Non-pigmented ciliary epithelial cell (primary cell): Measurements from ENCODE around the gene TLCD1.
"Not testable (repeated sequence)": the region's sequence is repeated elsewhere in the genome, so short reads cannot be mapped to it uniquely, and the experiment has no call there.

Experiments
- DNase-seq: peaks from one replicate; pipeline ENCODE4 v3.0.0-alpha.2; 2010; ENCODE audit warnings: low read depth

TLCD1 gene

DNA sequence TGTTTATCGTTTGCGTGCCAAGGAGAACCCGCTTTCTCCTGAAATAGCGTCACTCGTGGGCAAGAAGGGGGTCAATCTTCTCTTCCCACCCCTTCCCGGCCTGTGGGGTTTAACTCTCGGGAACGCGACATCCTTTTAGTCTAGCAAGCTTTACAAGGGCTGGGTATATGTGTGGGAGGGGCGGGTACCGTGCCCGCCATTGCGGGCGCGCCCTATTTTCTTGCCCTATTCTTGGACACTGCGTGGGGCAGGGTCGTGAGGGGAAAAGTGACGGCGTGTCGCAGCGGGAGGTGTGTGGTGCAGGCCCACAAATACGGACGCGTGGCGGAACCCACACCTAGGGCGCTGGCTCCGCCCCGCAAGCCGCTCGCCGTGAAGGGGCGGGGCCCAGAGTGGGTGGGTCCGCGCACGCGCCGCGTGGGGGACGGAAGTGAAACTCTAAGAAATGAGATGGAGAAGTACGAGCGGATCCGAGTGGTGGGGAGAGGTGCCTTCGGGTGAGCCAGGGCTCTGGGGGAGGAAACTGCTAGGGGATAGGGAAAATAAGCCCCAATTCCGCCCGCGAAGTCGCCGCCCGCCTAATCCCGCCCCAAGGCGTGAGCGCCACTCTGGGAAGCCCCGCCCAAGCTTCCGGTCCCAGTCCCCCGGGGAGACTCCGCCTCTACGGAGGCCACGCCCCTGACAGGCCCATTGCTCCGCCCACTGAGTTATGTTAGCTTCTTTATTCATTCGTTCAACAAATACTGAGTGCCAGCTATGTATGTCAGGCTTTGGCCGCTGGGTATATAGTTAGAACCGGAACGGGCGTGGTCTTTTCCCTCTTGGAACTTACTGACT, 2.5 kb upstream of the TLCD1 start, which contains the start of gene NEK8:
Gene NEK8 (plus strand): TSS at position 425 of the 837 bp plus-strand sequence. CDS start 26 bp downstream, at position 451.
- peak; percentile 73 for DNase-seq

DNA sequence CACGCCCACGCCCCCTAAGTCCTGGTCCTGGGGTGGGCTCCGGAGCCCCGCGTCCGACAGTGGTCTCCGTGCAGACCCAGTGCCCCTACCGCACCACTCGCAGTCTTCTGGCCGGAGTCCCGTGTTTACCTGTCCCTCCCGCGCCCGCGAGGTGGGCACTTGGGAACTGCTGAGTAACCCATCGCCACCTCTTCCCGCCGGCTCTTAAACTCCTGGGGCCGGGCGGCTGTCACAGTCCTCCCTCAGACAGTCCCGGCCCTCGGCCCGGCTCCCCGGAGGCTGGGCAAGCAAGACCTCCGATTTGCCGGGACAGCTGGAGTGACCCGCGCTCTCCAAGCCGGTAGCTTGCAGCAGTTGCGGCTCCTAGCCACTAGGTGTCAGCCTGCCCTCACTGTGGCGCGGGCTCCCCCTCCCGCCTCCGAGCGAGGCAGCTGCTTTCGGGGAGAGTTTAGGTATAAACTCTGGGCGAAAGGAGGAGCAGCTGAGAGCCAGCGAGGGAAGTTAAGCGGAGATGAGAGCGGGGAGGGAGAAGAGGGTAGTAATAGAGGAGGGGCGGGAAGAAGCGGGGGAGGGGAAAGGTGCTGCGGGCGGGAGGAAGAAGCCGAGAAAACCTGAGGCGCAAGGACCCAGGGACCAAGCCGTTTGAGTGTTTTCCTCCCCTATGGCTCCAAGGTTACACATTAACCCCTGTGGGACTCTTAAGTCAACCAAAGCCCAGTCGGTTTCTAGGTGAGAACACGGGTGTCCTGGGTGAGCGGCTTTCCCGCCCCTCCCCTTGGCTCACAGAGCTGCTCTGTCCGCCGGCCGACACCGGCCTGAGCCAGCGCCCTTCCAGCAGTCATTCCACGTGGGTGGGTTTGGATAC, 826 bp upstream of the TLCD1 start:
- peak; percentile 79 for DNase-seq

DNA sequence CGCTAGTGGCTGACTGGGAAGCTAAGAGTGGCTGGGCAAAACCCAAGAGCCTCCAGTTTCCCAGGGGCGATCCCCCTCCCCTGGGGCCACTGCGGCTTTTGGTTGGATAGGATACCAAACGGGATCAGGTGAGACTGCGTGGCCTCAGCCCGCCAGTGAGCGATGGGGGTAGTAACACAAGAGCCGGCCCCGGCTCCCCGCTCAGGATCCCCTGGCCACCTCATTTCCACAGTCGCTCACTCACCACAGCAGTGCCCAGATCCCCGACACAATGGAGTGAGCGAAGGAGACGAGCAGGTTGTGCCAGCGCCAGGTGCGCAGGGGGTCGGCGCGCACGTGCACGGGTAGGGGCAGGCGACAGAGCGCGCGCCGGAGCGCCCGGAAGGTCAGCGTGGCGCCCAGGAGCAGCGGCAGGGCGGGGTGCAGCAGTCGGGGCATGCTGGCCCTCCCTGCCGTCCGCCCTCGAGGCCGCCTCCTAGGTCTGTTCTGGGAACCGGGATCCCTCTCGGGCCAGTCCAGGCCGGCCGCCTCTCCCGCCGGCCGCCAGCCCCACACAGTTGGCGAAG, 290 bp downstream of the TLCD1 start:
- no peak for DNase-seq

GRCh38 chr17:28725166-28725659, 820 bp downstream of the TLCD1 start:
- no peak for DNase-seq

GRCh38 chr17:28724500-28725165, 1.4 kb downstream of the TLCD1 start:
- DNase-seq: no peak

DNA sequence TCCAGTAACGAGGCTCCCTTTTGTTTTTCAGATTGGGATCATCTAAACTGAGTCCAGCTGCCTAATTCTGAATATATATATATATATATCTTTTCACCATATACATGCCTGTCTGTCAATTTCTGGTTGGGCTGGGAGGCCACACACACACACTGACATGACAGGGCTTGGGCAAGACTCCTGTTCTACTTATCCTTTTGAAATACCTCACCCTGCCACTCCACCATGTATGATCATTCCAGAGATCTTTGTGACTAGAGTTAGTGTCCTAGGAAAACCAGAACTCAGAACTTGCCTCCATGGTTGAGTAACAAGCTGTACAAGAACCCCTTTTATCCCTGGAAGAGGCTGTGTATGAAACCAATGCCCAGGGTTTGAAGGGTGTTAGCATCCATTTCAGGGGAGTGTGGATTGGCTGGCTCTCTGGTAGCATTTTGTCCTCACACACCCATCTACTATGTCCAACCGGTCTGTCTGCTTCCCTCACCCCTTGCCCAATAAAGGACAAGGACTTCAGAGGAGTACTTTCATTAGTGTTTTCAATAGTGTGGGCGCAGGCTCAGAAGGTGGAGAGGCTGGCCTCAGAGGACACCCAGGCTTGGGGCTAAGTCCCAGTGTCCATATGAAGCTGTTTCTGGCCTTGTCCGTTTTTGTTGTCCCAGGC, 2.1 kb downstream of the TLCD1 start:
- not testable (repeated sequence) for DNase-seq

GRCh38 chr17:28723159-28723835, 2.7 kb downstream of the TLCD1 start:
- DNase-seq: no peak

DNA sequence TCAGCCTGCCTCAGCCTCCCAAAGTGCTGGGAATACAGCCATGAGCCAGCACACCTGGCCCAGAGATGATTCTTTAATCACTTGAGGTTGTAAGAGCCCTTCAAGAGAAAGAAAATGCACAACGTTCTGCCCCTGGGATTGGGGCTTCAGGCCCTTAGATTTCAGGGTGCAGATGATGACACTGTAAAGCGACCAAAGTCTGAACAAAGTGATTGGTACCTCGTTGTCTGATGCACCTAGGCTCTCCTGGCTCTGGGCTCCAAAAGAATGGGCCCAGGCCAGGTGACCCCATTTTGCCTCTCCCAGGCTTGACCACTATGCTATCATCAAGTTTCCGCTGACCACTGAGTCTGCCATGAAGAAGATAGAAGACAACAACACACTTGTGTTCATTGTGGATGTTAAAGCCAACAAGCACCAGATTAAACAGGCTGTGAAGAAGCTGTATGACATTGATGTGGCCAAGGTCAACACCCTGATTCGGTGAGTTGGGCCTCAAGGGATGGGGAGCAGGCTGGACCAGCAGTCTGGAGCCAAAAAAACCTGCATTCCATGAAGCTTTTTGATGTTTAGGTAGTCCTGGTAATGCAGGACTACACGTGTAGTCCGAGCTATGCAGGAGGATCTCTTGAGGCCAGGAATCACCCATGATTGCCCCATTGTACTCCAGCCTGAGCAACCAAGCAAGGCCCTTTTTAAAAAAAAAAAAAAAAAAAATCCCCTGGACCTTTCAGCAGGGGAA, 3.4 kb downstream of the TLCD1 start:
- no peak for DNase-seq

- not testable (repeated sequence) for DNase-seq
These were observed 5.1 kb downstream of the TLCD1 start for GRCh38 chr17:28720997-28721329.

DNA sequence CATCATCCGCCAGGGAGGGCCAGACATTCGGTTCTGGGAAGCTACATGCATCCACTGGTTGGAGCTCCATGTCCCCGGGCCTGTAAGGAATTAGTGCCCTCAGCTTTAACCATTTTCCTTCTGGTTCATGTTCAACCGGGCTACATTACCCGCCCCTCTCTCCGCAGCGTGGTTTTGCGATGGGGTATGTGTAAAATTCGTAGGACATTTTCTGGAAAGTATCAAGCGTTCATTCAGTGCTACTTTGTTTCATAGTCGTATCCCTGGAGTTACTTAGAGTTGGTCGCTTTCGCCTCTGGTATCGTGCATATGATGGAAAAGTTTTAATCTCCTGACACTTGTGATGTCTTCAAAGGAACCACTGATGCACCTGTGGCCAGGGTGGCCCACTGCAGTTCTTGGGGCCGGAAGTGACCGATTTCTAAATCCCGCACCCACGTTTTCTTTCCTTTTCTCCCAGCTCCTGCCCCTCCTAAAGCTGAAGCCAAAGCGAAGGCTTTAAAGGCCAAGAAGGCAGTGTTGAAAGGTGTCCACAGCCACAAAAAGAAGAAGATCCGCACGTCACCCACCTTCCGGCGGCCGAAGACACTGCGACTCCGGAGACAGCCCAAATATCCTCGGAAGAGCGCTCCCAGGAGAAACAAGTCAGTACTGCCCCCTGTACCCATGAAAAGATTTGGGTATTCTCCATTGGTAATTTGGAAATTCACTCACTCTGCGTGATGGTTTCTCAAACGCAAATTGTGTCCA, 5.6 kb downstream of the TLCD1 start:
- no peak for DNase-seq

DNA sequence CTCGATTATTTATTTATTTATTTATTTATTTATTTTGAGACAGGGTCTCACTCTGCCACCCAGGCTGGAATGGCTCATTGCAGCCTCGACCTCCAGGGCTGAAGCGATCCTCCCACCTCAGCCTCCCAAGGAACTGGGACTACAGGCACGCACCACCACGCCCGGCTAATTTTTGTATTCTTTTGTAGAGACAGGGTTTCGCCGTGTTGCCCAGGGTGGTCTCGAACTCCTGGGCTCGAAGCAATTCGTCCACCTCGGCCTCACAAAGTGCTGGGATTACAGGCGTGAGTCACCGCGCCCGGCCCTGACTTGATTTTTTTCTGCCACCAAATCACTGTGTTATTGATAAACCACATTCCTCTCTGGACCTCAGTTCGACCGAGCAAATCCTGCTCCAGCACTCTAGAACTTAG, 7.0 kb downstream of the TLCD1 start:
- DNase-seq: no peak

DNA sequence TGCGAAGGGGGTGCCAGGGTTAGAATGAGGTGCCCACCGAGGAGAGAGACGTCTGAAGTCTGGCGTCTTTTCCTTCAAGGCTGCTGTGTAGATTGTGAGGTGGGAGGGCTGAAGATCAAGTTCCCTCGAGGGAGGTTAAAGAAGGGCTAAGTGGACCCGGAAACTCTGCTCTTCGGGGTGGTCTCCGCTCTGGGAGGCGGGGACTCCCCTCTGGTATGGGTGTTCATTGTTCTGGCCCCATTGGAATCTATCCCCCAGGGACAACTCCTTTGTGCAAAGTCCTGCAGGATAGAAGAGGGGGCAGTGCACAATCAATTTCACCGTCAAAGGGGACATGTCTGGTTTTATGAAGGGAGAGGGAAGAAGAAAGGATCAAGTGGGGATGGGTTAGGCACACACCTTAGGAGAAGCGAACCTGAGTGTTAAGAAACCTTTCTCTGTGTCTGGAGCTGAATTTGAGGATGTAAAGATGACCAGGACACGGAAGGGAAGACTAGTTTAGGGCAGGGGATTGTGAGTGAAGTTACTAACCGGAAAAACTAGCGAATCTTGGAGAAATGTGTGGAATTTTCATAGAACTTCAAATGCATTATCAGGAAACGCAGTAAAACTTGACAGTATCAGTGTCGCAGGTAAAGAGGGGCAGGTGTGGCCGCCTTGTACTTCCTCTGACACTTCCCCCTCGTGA, 7.6 kb downstream of the TLCD1 start:
- DNase-seq: no peak

DNA sequence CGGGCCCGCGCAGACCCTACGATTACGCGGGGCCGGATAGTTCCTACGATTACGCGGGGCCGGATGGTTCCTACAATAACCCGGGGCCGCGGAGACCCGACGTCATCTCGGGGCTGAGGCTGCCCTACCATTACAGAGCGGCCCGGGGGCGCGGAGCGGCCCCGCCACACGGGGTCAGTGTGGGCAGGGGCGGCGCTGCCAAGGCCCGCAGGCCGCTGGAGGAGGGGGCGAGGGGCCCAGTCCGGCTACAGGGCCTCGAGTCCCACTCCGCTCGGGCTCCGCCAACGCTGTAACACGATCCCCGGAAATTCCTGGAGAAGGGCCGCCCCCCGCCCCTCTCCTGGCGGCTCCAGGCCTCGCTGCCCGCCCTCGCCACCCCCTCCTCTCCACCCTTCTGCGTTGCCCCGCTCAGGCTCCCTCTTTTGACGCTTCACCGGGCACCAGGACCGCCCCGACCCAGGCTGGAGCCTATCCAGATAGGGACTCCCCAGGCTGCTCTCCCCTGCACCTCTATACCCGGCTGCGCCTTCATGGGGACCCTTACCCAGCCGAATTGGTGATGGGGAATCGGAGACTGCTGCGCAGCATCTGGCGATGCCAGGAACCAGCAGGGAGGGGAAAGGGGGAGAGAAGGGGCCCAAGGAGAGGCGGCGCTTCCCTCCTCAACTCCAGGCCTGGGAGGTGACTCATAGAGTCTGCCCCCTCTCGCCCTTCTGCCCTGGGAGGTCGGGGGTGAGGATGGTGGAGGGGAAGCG, 8.3 kb downstream of the TLCD1 start, which contains the start of gene RAB34:
Gene RAB34 (minus strand): TSS at position 291 of the 755 bp plus-strand sequence. CDS start 602 bp downstream, outside the sequence.
- no peak for DNase-seq

- DNase-seq: no peak
These were observed 9.1 kb downstream of the TLCD1 start for GRCh38 chr17:28716740-28717577.

DNA sequence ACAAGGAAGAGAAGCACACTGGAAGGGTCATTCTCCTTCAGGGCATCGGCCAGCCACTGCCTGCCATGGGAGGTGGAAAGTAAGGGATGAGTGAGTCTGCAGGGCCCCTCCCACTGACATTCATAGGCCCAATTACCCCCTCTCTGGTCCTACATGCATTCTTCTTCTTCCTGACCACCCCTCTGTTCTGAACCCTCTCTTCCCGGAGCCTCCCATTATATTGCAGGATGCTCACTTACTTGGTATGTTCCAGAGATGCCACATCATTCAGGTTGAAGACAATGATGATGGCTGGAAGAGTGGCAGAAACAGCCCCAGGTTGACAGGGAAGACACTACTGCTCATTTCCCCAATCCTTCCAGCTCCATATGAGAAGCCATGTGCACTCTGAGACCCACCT, 10.8 kb downstream of the TLCD1 start:
- DNase-seq: no peak

DNA sequence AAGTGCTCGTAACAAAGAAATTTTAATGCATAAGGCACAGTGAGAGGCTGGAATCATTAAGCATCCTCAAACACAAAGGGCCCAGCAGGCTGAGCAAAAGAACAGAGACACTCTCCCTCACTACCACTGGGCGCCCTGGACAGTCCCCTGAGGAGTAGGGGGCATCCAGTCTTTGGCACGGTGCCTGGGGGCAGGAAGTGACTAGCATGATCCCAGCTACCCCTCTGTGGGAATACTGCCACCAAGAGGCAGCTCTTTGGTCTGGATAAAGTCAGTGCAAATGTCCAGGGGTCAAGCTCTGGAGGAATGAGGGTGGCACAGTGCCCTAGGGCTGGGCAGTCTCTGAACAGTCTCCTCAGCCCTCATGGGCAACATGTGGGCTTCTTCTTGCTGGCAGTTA, 11.8 kb downstream of the TLCD1 start:
- no peak for DNase-seq
